ENCODE results near the gene PROKR2. TPM values are rescaled to one million over a fixed set of nuclear protein-coding genes. Genes with fewer than 3 reads are reported as not detected.

The PROKR2 gene
- total and polyA plus RNA-seq, 4 donors: not detected

- TF ChIP-seq YY1 (IDR thresholded peaks at IDR 0.05) (no peak), TAF1 (conservative IDR thresholded peaks at IDR 0.05) (no peak), ATF3 (IDR thresholded peaks at IDR 0.05) (no peak), FOXA2 (IDR thresholded peaks at IDR 0.05) (no peak), RXRA (IDR thresholded peaks at IDR 0.05) (no peak), SP1 (IDR thresholded peaks at IDR 0.05) (no peak), FOXA1 (IDR thresholded peaks at IDR 0.05) (no peak), RAD21 (IDR thresholded peaks at IDR 0.05) (no peak), NR2F2 (IDR thresholded peaks at IDR 0.05) (no peak)
These were observed 46.2 kb downstream of the PROKR2 start (continued) for GRCh38 chr20:5270603-5271002.

GRCh38 chr20:5268449-5268848 lies 48.3 kb downstream of the PROKR2 start:
- 72% methylated on average over 3 of the region's 3 CpGs for WGBS
- Histone ChIP-seq H3K9ac (ENCODE audit: low read depth in 1 of 2, low read length in 2 of 2) (no peak overlapping the region), H3K4me1 (ENCODE audit: control insufficient read depth in 4 of 4, insufficient read depth in 4 of 4, low read length in 3 of 4) (no peaks in the 10 kb centered on the region), H3K27me3 (ENCODE audit: control insufficient read depth in 4 of 4, insufficient read depth in 4 of 4, low read length in 3 of 4) (peaks cover 0 to 3% (median 0%) of the 10 kb centered on the region in 4 donors), H3K9me3 (ENCODE audit: control insufficient read depth in 4 of 4, low read length in 3 of 4) (no peaks in the 10 kb centered on the region), H3K4me3 (ENCODE audit: low read depth in 1 of 3, low read length in 3 of 3) (no peak overlapping the region), H3K36me3 (ENCODE audit: control insufficient read depth in 4 of 4, insufficient read depth in 3 of 4, low read depth in 1 of 4, low read length in 3 of 4) (no peaks in the 10 kb centered on the region), H3K27ac (ENCODE audit: low read depth in 1 of 2, low read length in 2 of 2) (no peak overlapping the region)
- DNase-seq (ENCODE audit: low spot score): no peak
- no peak for TF ChIP-seq CTCF (IDR thresholded peaks at IDR 0.05; ENCODE audit: low read depth, low read length, missing input control)

- WGBS: 22% methylated on average over 1 of the region's 1 CpG
- no peak overlapping the region for H3K27ac ChIP-seq (ENCODE audit: low read depth in 1 of 2, low read length in 2 of 2)
- TF ChIP-seq JUND (IDR thresholded peaks at IDR 0.05) (no peak), YY1 (IDR thresholded peaks at IDR 0.05) (no peak), SP1 (IDR thresholded peaks at IDR 0.05) (no peak), CTCF (IDR thresholded peaks at IDR 0.05; ENCODE audit: low read depth, low read length, missing input control) (no peak), MAX (IDR thresholded peaks at IDR 0.05) (no peak)
These were observed 49.7 kb downstream of the PROKR2 start for GRCh38 chr20:5267092-5267491.

More at GRCh38 chr20:5267092-5267491, 49.7 kb downstream of the PROKR2 start:
- no peaks in the 10 kb centered on the region for H3K36me3 ChIP-seq (ENCODE audit: control insufficient read depth in 4 of 4, insufficient read depth in 3 of 4, low read depth in 1 of 4, low read length in 3 of 4)
- peaks cover 0 to 3% (median 0%) of the 10 kb centered on the region in 4 donors for H3K27me3 ChIP-seq (ENCODE audit: control insufficient read depth in 4 of 4, insufficient read depth in 4 of 4, low read length in 3 of 4)
- no peaks in the 10 kb centered on the region for H3K4me1 ChIP-seq (ENCODE audit: control insufficient read depth in 4 of 4, insufficient read depth in 4 of 4, low read length in 3 of 4)
- no peak overlapping the region for H3K9ac ChIP-seq (ENCODE audit: low read depth in 1 of 2, low read length in 2 of 2)
- no peak overlapping the region for H3K4me3 ChIP-seq (ENCODE audit: low read depth in 1 of 3, low read length in 3 of 3)
- no peaks in the 10 kb centered on the region for H3K9me3 ChIP-seq (ENCODE audit: control insufficient read depth in 4 of 4, low read length in 3 of 4)
- DNase-seq (ENCODE audit: low spot score): no peak

Small RNA genes within 50 kb of the gene (small RNA-seq; reads per million reads assigned to genes)
- not detected for gene RNA5-8SP7

Other genes with a start within 250 kb of the PROKR2 start
- gene TMEM230, start 203.9 kb downstream of the PROKR2 start, total RNA-seq: 10 to 100 TPM; 53.8 to 75.7 TPM
- gene TMEM230, start 203.9 kb downstream of the PROKR2 start, polyA plus RNA-seq: 100 to 1,000 TPM in 1 of 2 donors, 10 to 100 TPM in 1; 83.1 to 101 TPM
- gene PCNA, start 197.0 kb downstream of the PROKR2 start, total RNA-seq: 100 to 1,000 TPM in 1 of 2 donors, 10 to 100 TPM in 1; 19.3 to 161 TPM
- gene PCNA, start 197.0 kb downstream of the PROKR2 start, polyA plus RNA-seq: 10 to 100 TPM; 14.1 to 28.3 TPM
- 10 to 100 TPM; 17.6 to 31.6 TPM for gene CDS2, start 189.9 kb downstream of the PROKR2 start, total RNA-seq
- gene CDS2, start 189.9 kb downstream of the PROKR2 start, polyA plus RNA-seq: 10 to 100 TPM in 1 of 2 donors, 1 to 10 TPM in 1; 9.6 to 11.2 TPM

Measured in liver (tissue), 10 donors.